OCI-LY3 (cell line): ENCODE results near the gene HDAC4.

ENCODE experiments used
- EZH2phosphoT487 ChIP-seq: fragments of 200-600 bp; shearing (Covaris generic); IDR thresholded peaks from 2 replicates; pipeline ENCODE4 v1.6.1; 2018; ENCODE audit warnings: antibody characterized with exemption, mixed run types, low read depth
- TF ChIP-seq, protein P1 (sequence below): fragments of 200-600, 300-600 bp; sonication (generic); IDR thresholded peaks from 2 replicates; pipeline ENCODE4 v1.5.1; 2014; ENCODE audit warnings: antibody characterized with exemption, low read length, low read depth

DNA sequence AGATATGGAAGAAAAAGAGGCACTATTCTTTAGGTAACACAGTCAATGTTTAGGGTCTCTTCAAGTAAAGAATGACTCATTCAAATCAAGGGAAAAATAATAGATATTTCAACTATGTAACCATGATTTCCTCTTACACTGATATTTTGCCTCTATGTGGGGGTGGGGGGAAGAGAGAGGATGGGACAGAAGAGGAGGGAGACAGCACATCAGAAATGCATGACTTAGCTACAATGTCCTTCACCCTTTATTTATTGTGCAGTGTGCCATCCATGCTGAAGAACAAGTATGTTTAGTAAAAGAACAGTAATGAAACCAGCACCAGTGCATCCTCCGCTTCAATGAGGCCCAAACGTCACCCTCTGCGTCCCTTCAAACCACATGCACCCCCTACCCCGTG is 204.8 kb downstream of the HDAC4 start:
- TF ChIP-seq, protein P1, sequence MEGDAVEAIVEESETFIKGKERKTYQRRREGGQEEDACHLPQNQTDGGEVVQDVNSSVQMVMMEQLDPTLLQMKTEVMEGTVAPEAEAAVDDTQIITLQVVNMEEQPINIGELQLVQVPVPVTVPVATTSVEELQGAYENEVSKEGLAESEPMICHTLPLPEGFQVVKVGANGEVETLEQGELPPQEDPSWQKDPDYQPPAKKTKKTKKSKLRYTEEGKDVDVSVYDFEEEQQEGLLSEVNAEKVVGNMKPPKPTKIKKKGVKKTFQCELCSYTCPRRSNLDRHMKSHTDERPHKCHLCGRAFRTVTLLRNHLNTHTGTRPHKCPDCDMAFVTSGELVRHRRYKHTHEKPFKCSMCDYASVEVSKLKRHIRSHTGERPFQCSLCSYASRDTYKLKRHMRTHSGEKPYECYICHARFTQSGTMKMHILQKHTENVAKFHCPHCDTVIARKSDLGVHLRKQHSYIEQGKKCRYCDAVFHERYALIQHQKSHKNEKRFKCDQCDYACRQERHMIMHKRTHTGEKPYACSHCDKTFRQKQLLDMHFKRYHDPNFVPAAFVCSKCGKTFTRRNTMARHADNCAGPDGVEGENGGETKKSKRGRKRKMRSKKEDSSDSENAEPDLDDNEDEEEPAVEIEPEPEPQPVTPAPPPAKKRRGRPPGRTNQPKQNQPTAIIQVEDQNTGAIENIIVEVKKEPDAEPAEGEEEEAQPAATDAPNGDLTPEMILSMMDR, result no peak
- TF ChIP-seq EZH2phosphoT487, result no peak
